Neuronal stem cell (in vitro differentiated cells): ENCODE results near the gene GALNT17.
A peak's percentile ranks its signal among the peaks of the same experiment; 100 is the strongest.

ENCODE experiments used
- DNase-seq: peaks from one replicate; pipeline ENCODE4 v3.0.0-alpha.2; 2013; ENCODE audit warnings: low spot score
- H2AFZ ChIP-seq: one replicate; pipeline ENCODE4 v1.6.1; 2013; ENCODE audit warnings: mild to moderate bottlenecking, low read length, inconsistent platforms
- H2AK5ac ChIP-seq: 2 replicates; pipeline ENCODE4 v1.6.1; 2013; ENCODE audit warnings: low read depth, mild to moderate bottlenecking, inconsistent platforms, low read length, moderate library complexity, mixed read lengths
- H2BK120ac ChIP-seq: 2 replicates; pipeline ENCODE4 v1.6.1; 2013; ENCODE audit warnings: low read depth, mild to moderate bottlenecking, inconsistent platforms, low read length, moderate library complexity, mixed read lengths
- H2BK12ac ChIP-seq: one replicate; pipeline ENCODE4 v1.6.1; 2013; ENCODE audit warnings: low read length, inconsistent platforms
- H2BK15ac ChIP-seq: 2 replicates; pipeline ENCODE4 v1.6.1; 2013; ENCODE audit warnings: mild to moderate bottlenecking, low read length, inconsistent platforms, mixed read lengths
- H2BK5ac ChIP-seq: one replicate; pipeline ENCODE4 v1.6.1; 2013; ENCODE audit warnings: inconsistent platforms, mild to moderate bottlenecking, low read length, moderate library complexity
- H3K14ac ChIP-seq: one replicate; pipeline ENCODE4 v1.6.1; 2013; ENCODE audit warnings: low read length, inconsistent platforms
- H3K18ac ChIP-seq: 2 replicates; pipeline ENCODE4 v1.6.1; 2013; ENCODE audit warnings: low read length, inconsistent platforms
- H3K23ac ChIP-seq: 2 replicates; pipeline ENCODE4 v1.6.1; 2013; ENCODE audit warnings: low read depth, mild to moderate bottlenecking, mixed read lengths, low read length, inconsistent platforms; ENCODE audit not compliant: poor library complexity
- H3K27ac ChIP-seq: replicated peaks from 3 replicates; pipeline ENCODE4 v1.5.1; 2013; ENCODE audit warnings: low read length, inconsistent platforms
- H3K27me3 ChIP-seq, 3 experiments: 2 replicates each; pipeline ENCODE4 v1.6.1; 2013; ENCODE audit warnings: low read length in 3 of 3, mild to moderate bottlenecking in 2 of 3, inconsistent platforms in 1 of 3, low read depth in 1 of 3, mixed read lengths in 1 of 3, moderate library complexity in 1 of 3; ENCODE audit not compliant: control insufficient read depth in 3 of 3, insufficient read depth in 3 of 3
- H3K36me3 ChIP-seq, 2 donors: replicated peaks in 1 of 2; 2 replicates each; pipeline ENCODE4 v1.6.1; 2013; ENCODE audit warnings: low read length in 2 of 2; ENCODE audit not compliant: control insufficient read depth in 2 of 2, insufficient read depth in 2 of 2
- H3K4ac ChIP-seq: 2 replicates; pipeline ENCODE4 v1.6.1; 2013; ENCODE audit warnings: inconsistent platforms, mild to moderate bottlenecking, low read length, moderate library complexity
- H3K4me1 ChIP-seq, 2 donors: 1 replicate in 1 of 2; 2 replicates in 1 of 2; pipeline ENCODE4 v1.6.1; 2013; ENCODE audit warnings: low read length in 2 of 2, low read depth in 1 of 2; ENCODE audit not compliant: control insufficient read depth in 2 of 2, insufficient read depth in 1 of 2
- H3K4me2 ChIP-seq: one replicate; pipeline ENCODE4 v1.6.1; 2013; ENCODE audit warnings: mild to moderate bottlenecking, low read length, inconsistent platforms; ENCODE audit not compliant: insufficient read depth, poor library complexity, severe bottlenecking
- H3K4me3 ChIP-seq, 2 donors: 2 replicates each; pipeline ENCODE4 v1.5.1; 2013; ENCODE audit warnings: low read length in 2 of 2, mild to moderate bottlenecking in 2 of 2, inconsistent platforms in 1 of 2, moderate library complexity in 1 of 2
- H3K79me1 ChIP-seq: one replicate; pipeline ENCODE4 v1.6.1; 2013; ENCODE audit warnings: low read depth, mild to moderate bottlenecking, inconsistent platforms, low read length, moderate library complexity
- H3K9ac ChIP-seq: one replicate; pipeline ENCODE4 v1.6.1; 2013; ENCODE audit warnings: mild to moderate bottlenecking, low read depth, low read length, inconsistent platforms; ENCODE audit not compliant: poor library complexity
- H3K9me3 ChIP-seq, 2 donors: replicated peaks in 1 of 2; 2 replicates each; pipeline versions ENCODE3 to v1.6.1; 2013; ENCODE audit warnings: low read length in 2 of 2, mild to moderate bottlenecking in 2 of 2, inconsistent platforms in 1 of 2, low read depth in 1 of 2, mixed read lengths in 1 of 2, moderate library complexity in 1 of 2; ENCODE audit not compliant: control insufficient read depth in 2 of 2, insufficient read depth in 1 of 2
- H4K8ac ChIP-seq: one replicate; pipeline ENCODE4 v1.6.1; 2013; ENCODE audit warnings: low read depth, mild to moderate bottlenecking, inconsistent platforms, low read length, moderate library complexity
- H4K91ac ChIP-seq: one replicate; pipeline ENCODE4 v1.6.1; 2013; ENCODE audit warnings: low read length, low read depth, mild to moderate bottlenecking, inconsistent platforms; ENCODE audit not compliant: poor library complexity
- WGBS, 2 donors: extraction: QIAGEN DNeasy Blood & Tissue Kit; methylation state at CpG; one replicate each; pipeline ENCODE4 v1.1.7; 2013; ENCODE audit warnings: missing lambda C conversion rate in 2 of 2, mixed read lengths in 1 of 2; ENCODE audit not compliant: insufficient read length in 2 of 2, insufficient replicate concordance in 1 of 2; ENCODE audit errors: extremely low coverage in 2 of 2; 5-methylcytosine and 5-hydroxymethylcytosine counted together

GALNT17 gene

DNA sequence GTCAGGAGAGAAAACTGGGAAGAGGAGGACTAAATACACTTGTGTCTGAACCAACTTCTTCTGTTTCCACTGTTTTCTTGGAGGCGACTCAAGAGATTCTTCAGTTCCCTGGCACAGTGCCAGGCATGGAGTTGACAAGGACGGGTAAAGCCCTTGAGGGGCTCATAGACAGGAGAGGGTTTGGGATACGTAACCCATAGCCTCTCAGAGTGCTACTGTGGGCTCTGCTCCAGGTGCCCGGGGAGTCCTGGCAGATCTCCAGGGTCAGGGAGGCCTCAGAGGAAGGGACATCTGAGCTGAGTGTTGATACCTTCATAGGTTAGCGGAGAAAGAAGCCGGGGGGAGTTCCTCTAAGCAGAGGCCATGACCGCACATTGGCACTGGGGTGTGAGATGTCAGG lies 42.0 kb downstream of the GALNT17 start:
- Histone ChIP-seq H3K14ac (no peak overlapping the region), H3K23ac (no peak overlapping the region), H3K36me3 (no peaks in the 10 kb centered on the region), H3K18ac (no peak overlapping the region), H2BK12ac (no peak overlapping the region), H3K4ac (no peak overlapping the region), H4K8ac (no peak overlapping the region), H2BK15ac (no peak overlapping the region), H3K4me1 (no peaks in the 10 kb centered on the region), H3K4me3 (no peak overlapping the region), H3K9me3 (peaks cover 0 to 9% of the 10 kb centered on the region in 2 donors), H4K91ac (no peak overlapping the region), H2AFZ (no peak overlapping the region), H2BK120ac (no peak overlapping the region), H3K4me2 (no peak overlapping the region), H2BK5ac (no peak overlapping the region), H3K79me1 (no peaks in the 10 kb centered on the region), H3K27ac (no peak overlapping the region), H2AK5ac (peak overlapping the region; percentile 31), H3K27me3 (no peaks in the 10 kb centered on the region), H3K9ac (no peak overlapping the region)
- WGBS, 2 donors: no CpG with 5 or more reads among the region's 7 CpGs
- DNase-seq: no peak

DNA sequence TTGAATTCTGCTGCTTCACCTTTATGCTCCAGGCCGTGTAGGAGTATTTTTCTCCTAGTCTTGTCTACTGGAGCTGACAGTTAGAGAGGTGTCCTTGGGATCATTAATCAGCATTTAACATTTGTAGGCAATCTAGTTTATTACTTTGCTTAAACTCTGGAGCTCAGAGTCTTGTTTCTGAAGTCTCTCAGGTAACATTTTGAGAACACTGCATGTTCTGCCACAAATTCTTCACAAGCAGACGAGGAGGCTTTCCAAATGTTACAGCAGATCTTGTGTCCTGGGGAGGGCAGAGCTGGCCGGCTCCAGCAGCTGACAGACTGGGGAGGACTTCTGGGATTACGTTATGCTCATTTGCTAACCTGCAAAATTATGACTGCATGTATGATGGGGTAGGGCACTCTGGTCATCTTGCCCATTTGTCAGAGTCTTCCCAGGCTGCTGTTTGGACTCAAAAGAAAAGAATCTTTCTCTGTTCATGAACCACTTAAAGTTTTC lies 50.5 kb downstream of the GALNT17 start:
- no peak overlapping the region for H3K18ac ChIP-seq
- H3K14ac ChIP-seq: no peak overlapping the region
- H2BK120ac ChIP-seq: no peak overlapping the region
- no peak overlapping the region for H2BK5ac ChIP-seq
- H3K9me3 ChIP-seq: peaks cover 0 to 12% of the 10 kb centered on the region in 2 donors
- WGBS, 2 donors: no CpG with 5 or more reads among the region's 4 CpGs
- no peak overlapping the region for H2BK12ac ChIP-seq
- H4K8ac ChIP-seq: no peak overlapping the region
- no peak overlapping the region for H4K91ac ChIP-seq
- H3K23ac ChIP-seq: no peak overlapping the region
- no peak overlapping the region for H2BK15ac ChIP-seq
- H2AK5ac ChIP-seq: no peak overlapping the region
- no peak for DNase-seq
- no peaks in the 10 kb centered on the region for H3K27me3 ChIP-seq
- no peaks in the 10 kb centered on the region for H3K79me1 ChIP-seq
- H3K9ac ChIP-seq: no peak overlapping the region
- no peak overlapping the region for H3K4ac ChIP-seq
- H3K4me1 ChIP-seq: no peaks in the 10 kb centered on the region
- peaks cover 0 to 3% of the 10 kb centered on the region in 2 donors for H3K36me3 ChIP-seq
- H3K4me3 ChIP-seq: no peak overlapping the region
- H3K27ac ChIP-seq: no peak overlapping the region
- H3K4me2 ChIP-seq: no peak overlapping the region
- no peak overlapping the region for H2AFZ ChIP-seq

- H3K9me3 ChIP-seq: peaks cover 0 to 6% of the 10 kb centered on the region in 2 donors
- H2BK120ac ChIP-seq: no peak overlapping the region
- no peak overlapping the region for H3K4me2 ChIP-seq
- no peak overlapping the region for H3K14ac ChIP-seq
- H3K4ac ChIP-seq: no peak overlapping the region
- no peak overlapping the region for H2AK5ac ChIP-seq
- no CpG with 5 or more reads among the region's 5 CpGs for WGBS, 2 donors
- no peak overlapping the region for H3K23ac ChIP-seq
- H3K27ac ChIP-seq: no peak overlapping the region
- no peak overlapping the region for H2BK15ac ChIP-seq
- no peaks in the 10 kb centered on the region for H3K27me3 ChIP-seq
- H3K4me3 ChIP-seq: no peak overlapping the region
- H3K9ac ChIP-seq: no peak overlapping the region
- no peak overlapping the region for H2AFZ ChIP-seq
- peaks cover 0 to 3% of the 10 kb centered on the region in 2 donors for H3K36me3 ChIP-seq
- H3K18ac ChIP-seq: no peak overlapping the region
- DNase-seq: no peak
- no peak overlapping the region for H2BK5ac ChIP-seq
- no peak overlapping the region for H4K91ac ChIP-seq
- H2BK12ac ChIP-seq: no peak overlapping the region
- H3K4me1 ChIP-seq: no peaks in the 10 kb centered on the region
- no peak overlapping the region for H4K8ac ChIP-seq
- no peaks in the 10 kb centered on the region for H3K79me1 ChIP-seq
Measured at GRCh38 chr7:71184136-71184535, 52.2 kb downstream of the GALNT17 start.

DNA sequence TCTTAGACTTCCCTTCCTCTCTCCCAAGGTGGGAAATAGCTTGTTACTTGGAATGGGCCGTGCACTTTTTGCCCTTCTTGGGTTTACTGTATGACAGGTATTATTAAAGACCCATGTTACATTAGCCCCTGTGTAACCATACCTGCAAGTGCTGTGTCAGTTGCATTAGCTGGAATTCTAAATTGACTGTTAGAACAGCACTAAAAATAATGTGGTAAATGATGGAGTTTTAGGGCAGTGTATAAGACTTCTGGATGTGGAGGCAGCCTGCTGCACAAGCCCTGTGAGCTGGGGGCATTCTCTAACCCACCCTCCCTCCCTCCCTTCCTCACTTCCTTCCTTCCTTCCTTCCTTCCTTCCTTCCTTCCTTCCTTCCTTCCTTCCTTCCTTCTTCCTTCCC lies 52.7 kb downstream of the GALNT17 start:
- Histone ChIP-seq H3K79me1 (no peaks in the 10 kb centered on the region), H2BK12ac (no peak overlapping the region), H3K4me1 (no peaks in the 10 kb centered on the region), H3K36me3 (peaks cover 0 to 3% of the 10 kb centered on the region in 2 donors), H3K4me3 (no peak overlapping the region), H3K9ac (no peak overlapping the region), H2AFZ (no peak overlapping the region), H3K4me2 (no peak overlapping the region), H2BK120ac (no peak overlapping the region), H3K23ac (no peak overlapping the region), H4K8ac (no peak overlapping the region), H2BK5ac (no peak overlapping the region), H3K9me3 (peaks cover 3 to 6% of the 10 kb centered on the region in 2 donors), H2AK5ac (no peak overlapping the region), H3K27ac (no peak overlapping the region), H4K91ac (no peak overlapping the region), H3K27me3 (no peaks in the 10 kb centered on the region), H3K4ac (no peak overlapping the region), H3K14ac (no peak overlapping the region), H2BK15ac (no peak overlapping the region), H3K18ac (no peak overlapping the region)
- no CpG with 5 or more reads among the region's 1 CpG for WGBS, 2 donors
- no peak for DNase-seq
